Mesothelial cell of epicardium (in vitro differentiated cells): ENCODE data around the gene OPALIN. TPM values are rescaled to one million over a fixed set of nuclear protein-coding genes. Genes with fewer than 3 reads are reported as not detected.

Source experiments
- DNase-seq, 2 experiments: peaks; one replicate each; pipeline ENCODE4 v3.0.0; 2021; ENCODE audit warnings: low spot score in 2 of 2; ENCODE audit not compliant: unreplicated experiment in 2 of 2
- H3K27ac Mint-ChIP-seq: 2 replicates; pipeline ENCODE4 v1.8.0; 2021; ENCODE audit warnings: mixed read lengths
- H3K27me3 Mint-ChIP-seq: 2 replicates; pipeline ENCODE4 v1.8.0; 2021; ENCODE audit warnings: low read depth, mixed read lengths
- H3K36me3 Mint-ChIP-seq: 2 replicates; pipeline ENCODE4 v1.8.0; 2021; ENCODE audit warnings: mixed read lengths
- H3K4me1 Mint-ChIP-seq: 2 replicates; pipeline ENCODE4 v1.8.0; 2021; ENCODE audit warnings: mixed read lengths
- H3K4me3 Mint-ChIP-seq: 2 replicates; pipeline ENCODE4 v1.8.0; 2021; ENCODE audit warnings: mild to moderate bottlenecking, moderate library complexity, mixed read lengths
- H3K9me3 Mint-ChIP-seq: 2 replicates; pipeline ENCODE4 v1.8.0; 2021; ENCODE audit warnings: mixed read lengths
- CTCF ChIP-seq: fragments of 200-600 bp; sonication (generic); IDR thresholded peaks from one replicate; pipeline ENCODE4 v1.5.0; 2021; ENCODE audit warnings: antibody characterized with exemption; ENCODE audit not compliant: unreplicated experiment
- total RNA-seq: library from RNA; stranded (reverse); gene quantifications from 3 replicates; pipeline ENCODE4 v1.2.1, GENCODE V29; 2021

Gene OPALIN
- total RNA-seq, 1 donor from 2014 or later: not detected

GRCh38 chr10:96337106-96337505, 21.7 kb downstream of the OPALIN start:
- no peaks in the 10 kb centered on the region for H3K36me3 Mint-ChIP-seq
- no peak overlapping the region for H3K27ac Mint-ChIP-seq
- no peaks in the 10 kb centered on the region for H3K9me3 Mint-ChIP-seq
- DNase-seq: no peak
- H3K4me1 Mint-ChIP-seq: peaks cover 7% of the 10 kb centered on the region
- no peak for TF ChIP-seq CTCF
- H3K27me3 Mint-ChIP-seq: peaks cover 25% of the 10 kb centered on the region
- no peak overlapping the region for H3K4me3 Mint-ChIP-seq

- no peaks in the 10 kb centered on the region for H3K36me3 Mint-ChIP-seq
- peaks cover 31% of the 10 kb centered on the region for H3K27me3 Mint-ChIP-seq
- no peak overlapping the region for H3K4me3 Mint-ChIP-seq
- peak; percentile 63 for TF ChIP-seq CTCF
- no peak overlapping the region for H3K27ac Mint-ChIP-seq
- H3K9me3 Mint-ChIP-seq: no peaks in the 10 kb centered on the region
- H3K4me1 Mint-ChIP-seq: peaks cover under 1% of the 10 kb centered on the region
- peak in 1 of 2 experiments; percentile 41 for DNase-seq
Measured at GRCh38 chr10:96334616-96335526, 23.9 kb downstream of the OPALIN start.

- Mint-ChIP-seq H3K27ac (no peak overlapping the region), H3K9me3 (no peaks in the 10 kb centered on the region), H3K27me3 (peaks cover 36% of the 10 kb centered on the region), H3K36me3 (no peaks in the 10 kb centered on the region), H3K4me1 (no peaks in the 10 kb centered on the region), H3K4me3 (no peak overlapping the region)
- DNase-seq: no peak
- no peak for TF ChIP-seq CTCF
Measured at GRCh38 chr10:96333101-96333500, 25.7 kb downstream of the OPALIN start.

GRCh38 chr10:96327462-96327861, 31.3 kb downstream of the OPALIN start:
- H3K9me3 Mint-ChIP-seq: no peaks in the 10 kb centered on the region
- peaks cover 38% of the 10 kb centered on the region for H3K27me3 Mint-ChIP-seq
- H3K4me1 Mint-ChIP-seq: no peaks in the 10 kb centered on the region

GRCh38 chr10:96325719-96326373, 33.0 kb downstream of the OPALIN start:
- no peak overlapping the region for H3K27ac Mint-ChIP-seq
- DNase-seq: no peak
- H3K4me1 Mint-ChIP-seq: no peaks in the 10 kb centered on the region
- no peaks in the 10 kb centered on the region for H3K36me3 Mint-ChIP-seq
- peaks cover 31% of the 10 kb centered on the region for H3K27me3 Mint-ChIP-seq
- no peak for TF ChIP-seq CTCF
- no peaks in the 10 kb centered on the region for H3K9me3 Mint-ChIP-seq
- H3K4me3 Mint-ChIP-seq: no peak overlapping the region

More at GRCh38 chr10:96327462-96327861, 31.3 kb downstream of the OPALIN start:
- DNase-seq: no peak
- no peak overlapping the region for H3K27ac Mint-ChIP-seq
- H3K36me3 Mint-ChIP-seq: no peaks in the 10 kb centered on the region
- no peak overlapping the region for H3K4me3 Mint-ChIP-seq
- TF ChIP-seq CTCF: no peak
